HEK293 (cell line): ENCODE data around the gene SLC4A1.

Source experiments
- HOXC10 ChIP-seq: sonication (generic); formaldehyde crosslinking; IDR thresholded peaks from 2 replicates; pipeline ENCODE4 v1.8.1; 2023; ENCODE audit warnings: mild to moderate bottlenecking, missing genetic modification reagents
- TSHZ1 ChIP-seq: fragments of 450-650 bp; formaldehyde crosslinking; IDR thresholded peaks from 2 replicates; pipeline ENCODE4 v1.5.1; 2016; ENCODE audit warnings: missing biosample characterization, missing genetic modification characterization, borderline replicate concordance
- YY1 ChIP-seq: fragments of 450-650 bp; formaldehyde crosslinking; IDR thresholded peaks from 2 replicates; pipeline ENCODE4 v1.5.1; 2018; ENCODE audit warnings: missing biosample characterization, missing genetic modification characterization
- ZNF112 ChIP-seq: fragments of 450-650 bp; formaldehyde crosslinking; IDR thresholded peaks from 2 replicates; pipeline ENCODE4 v1.5.0; 2017; ENCODE audit warnings: missing biosample characterization, missing genetic modification characterization
- ZNF513 ChIP-seq: fragments of 450-650 bp; IDR thresholded peaks from 2 replicates; pipeline ENCODE4 v1.5.1; 2018; ENCODE audit warnings: missing biosample characterization, missing genetic modification characterization
- ZNF585B ChIP-seq: fragments of 450-650 bp; formaldehyde crosslinking; IDR thresholded peaks from 2 replicates; pipeline ENCODE4 v1.5.1; 2016; ENCODE audit warnings: missing biosample characterization, missing genetic modification characterization
- ZNF837 ChIP-seq: fragments of 450-650 bp; formaldehyde crosslinking; IDR thresholded peaks from 2 replicates; pipeline ENCODE4 v1.5.1; 2016; ENCODE audit warnings: missing biosample characterization, missing genetic modification characterization
- TF ChIP-seq, protein P1 (sequence below): fragments of 450-650 bp; formaldehyde crosslinking; IDR thresholded peaks from 2 replicates; pipeline ENCODE4 v1.5.1; 2016; ENCODE audit warnings: missing biosample characterization, missing genetic modification characterization

DNA sequence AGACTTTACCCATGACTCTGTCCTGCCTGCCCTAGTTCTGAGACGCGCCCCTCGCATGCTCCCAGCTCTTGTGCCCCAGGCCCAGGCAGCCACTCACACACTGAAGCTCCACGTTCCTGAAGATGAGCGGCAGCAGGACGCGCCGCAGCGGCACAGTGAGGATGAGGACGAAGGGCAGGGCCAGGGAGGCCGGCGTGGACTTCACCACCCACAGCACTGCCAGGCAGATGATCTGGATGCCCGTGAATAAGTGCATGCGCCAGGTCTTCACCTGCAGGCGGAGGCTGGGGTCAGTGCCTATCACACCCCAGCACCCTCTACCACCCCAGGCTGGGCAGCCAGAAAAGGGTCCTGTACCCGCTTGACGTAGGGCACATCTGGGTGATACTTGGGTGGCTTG is 16.9 kb downstream of the SLC4A1 start:
- no peak for TF ChIP-seq HOXC10 (CRISPR knock-in tag)
- no peak for TF ChIP-seq ZNF585B (tag by site-specific recombination)
- TF ChIP-seq ZNF837, result no peak
- no peak for TF ChIP-seq ZNF112 (tag by site-specific recombination)
- TF ChIP-seq, protein P1, sequence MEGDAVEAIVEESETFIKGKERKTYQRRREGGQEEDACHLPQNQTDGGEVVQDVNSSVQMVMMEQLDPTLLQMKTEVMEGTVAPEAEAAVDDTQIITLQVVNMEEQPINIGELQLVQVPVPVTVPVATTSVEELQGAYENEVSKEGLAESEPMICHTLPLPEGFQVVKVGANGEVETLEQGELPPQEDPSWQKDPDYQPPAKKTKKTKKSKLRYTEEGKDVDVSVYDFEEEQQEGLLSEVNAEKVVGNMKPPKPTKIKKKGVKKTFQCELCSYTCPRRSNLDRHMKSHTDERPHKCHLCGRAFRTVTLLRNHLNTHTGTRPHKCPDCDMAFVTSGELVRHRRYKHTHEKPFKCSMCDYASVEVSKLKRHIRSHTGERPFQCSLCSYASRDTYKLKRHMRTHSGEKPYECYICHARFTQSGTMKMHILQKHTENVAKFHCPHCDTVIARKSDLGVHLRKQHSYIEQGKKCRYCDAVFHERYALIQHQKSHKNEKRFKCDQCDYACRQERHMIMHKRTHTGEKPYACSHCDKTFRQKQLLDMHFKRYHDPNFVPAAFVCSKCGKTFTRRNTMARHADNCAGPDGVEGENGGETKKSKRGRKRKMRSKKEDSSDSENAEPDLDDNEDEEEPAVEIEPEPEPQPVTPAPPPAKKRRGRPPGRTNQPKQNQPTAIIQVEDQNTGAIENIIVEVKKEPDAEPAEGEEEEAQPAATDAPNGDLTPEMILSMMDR (tag by site-specific recombination), result no peak
- TF ChIP-seq YY1 (tag by site-specific recombination), result no peak
- TF ChIP-seq TSHZ1 (tag by site-specific recombination), result no peak
- no peak for TF ChIP-seq ZNF513 (tag by site-specific recombination)
